SK-N-SH treated with all-trans-retinoic acid at 6 μM for 48 hours (cell line): ENCODE data around the gene CDX1.

Source experiments
- ARNTL ChIP-seq: fragments of 450-650 bp; formaldehyde crosslinking; IDR thresholded peaks from 2 replicates; pipeline ENCODE4 v1.5.0; 2020; ENCODE audit warnings: low read depth, mild to moderate bottlenecking, moderate library complexity, borderline replicate concordance
- OSR1 ChIP-seq: fragments of 250-450 bp; sonication (Bioruptor Pico); IDR thresholded peaks from 2 replicates; pipeline ENCODE4 v1.8.0; 2022; ENCODE audit warnings: moderate library complexity, mild to moderate bottlenecking, inconsistent platforms
- ZFP3 ChIP-seq: fragments of 250-450 bp; sonication (Bioruptor Pico); IDR thresholded peaks from 2 replicates; pipeline ENCODE4 v1.5.0; 2020; ENCODE audit warnings: mild to moderate bottlenecking, moderate library complexity
- ZNF8 ChIP-seq: fragments of 450-650 bp; formaldehyde crosslinking; IDR thresholded peaks from 2 replicates; pipeline ENCODE4 v1.5.0; 2020; ENCODE audit warnings: mild to moderate bottlenecking, moderate library complexity
- TF ChIP-seq, protein P1 (sequence below): fragments of 250-450 bp; sonication (Bioruptor Pico); IDR thresholded peaks from 2 replicates; pipeline ENCODE4 v1.8.0; 2020; ENCODE audit warnings: mild to moderate bottlenecking, moderate library complexity, borderline replicate concordance

DNA sequence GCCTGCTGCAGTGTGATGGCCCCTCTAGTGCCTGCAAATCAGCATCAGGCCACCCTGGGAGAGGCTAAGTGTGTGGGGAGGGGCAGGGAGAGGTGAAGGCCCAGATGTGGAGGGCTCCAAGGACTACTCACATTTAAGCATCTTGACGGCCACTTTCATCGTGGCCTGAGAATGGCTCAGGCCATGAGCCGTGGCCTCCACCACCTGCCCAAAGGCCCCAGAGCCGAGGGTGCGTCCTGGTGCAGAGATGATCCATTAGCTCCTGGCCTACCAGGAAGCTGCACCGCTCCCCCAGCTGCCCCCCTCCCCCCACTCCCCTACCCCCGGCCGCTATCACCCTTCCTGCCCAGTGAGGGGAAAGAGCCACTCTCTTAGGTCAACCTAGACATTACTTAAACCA lies 42.0 kb upstream of the CDX1 start:
- TF ChIP-seq, protein P1, sequence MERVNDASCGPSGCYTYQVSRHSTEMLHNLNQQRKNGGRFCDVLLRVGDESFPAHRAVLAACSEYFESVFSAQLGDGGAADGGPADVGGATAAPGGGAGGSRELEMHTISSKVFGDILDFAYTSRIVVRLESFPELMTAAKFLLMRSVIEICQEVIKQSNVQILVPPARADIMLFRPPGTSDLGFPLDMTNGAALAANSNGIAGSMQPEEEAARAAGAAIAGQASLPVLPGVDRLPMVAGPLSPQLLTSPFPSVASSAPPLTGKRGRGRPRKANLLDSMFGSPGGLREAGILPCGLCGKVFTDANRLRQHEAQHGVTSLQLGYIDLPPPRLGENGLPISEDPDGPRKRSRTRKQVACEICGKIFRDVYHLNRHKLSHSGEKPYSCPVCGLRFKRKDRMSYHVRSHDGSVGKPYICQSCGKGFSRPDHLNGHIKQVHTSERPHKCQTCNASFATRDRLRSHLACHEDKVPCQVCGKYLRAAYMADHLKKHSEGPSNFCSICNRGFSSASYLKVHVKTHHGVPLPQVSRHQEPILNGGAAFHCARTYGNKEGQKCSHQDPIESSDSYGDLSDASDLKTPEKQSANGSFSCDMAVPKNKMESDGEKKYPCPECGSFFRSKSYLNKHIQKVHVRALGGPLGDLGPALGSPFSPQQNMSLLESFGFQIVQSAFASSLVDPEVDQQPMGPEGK (CRISPR knock-in tag), result no peak
- TF ChIP-seq ZNF8 (CRISPR knock-in tag), result no peak
- no peak for TF ChIP-seq ARNTL (CRISPR knock-in tag)
- no peak for TF ChIP-seq ZFP3 (CRISPR knock-in tag)
- no peak for TF ChIP-seq OSR1 (CRISPR knock-in tag)
